ENCODE measurements around the gene CDC14A.
A peak's percentile ranks its signal among the peaks of the same experiment; 100 is the strongest.

- TF ChIP-seq CTCF (IDR thresholded peaks at IDR 0.05; ENCODE audit: poor library complexity, severe bottlenecking), result peak; percentile 61
- no peak for TF ChIP-seq POLR2AphosphoS5 (IDR thresholded peaks at IDR 0.05)
- TF ChIP-seq EP300 (conservative IDR thresholded peaks at IDR 0.05; ENCODE audit: poor library complexity, severe bottlenecking), result no peak
- no peak for TF ChIP-seq TAF1 (IDR thresholded peaks at IDR 0.05; ENCODE audit: low read depth)
- no peak for TF ChIP-seq EZH2 (IDR thresholded peaks at IDR 0.05; ENCODE audit: borderline replicate concordance, insufficient read depth, low read length, poor library complexity, severe bottlenecking)
- no peak for TF ChIP-seq REST (IDR thresholded peaks at IDR 0.05; ENCODE audit: borderline replicate concordance)
- no peak for TF ChIP-seq RAD21 (conservative IDR thresholded peaks at IDR 0.05)
- peak; percentile 54 for TF ChIP-seq MXI1 (conservative IDR thresholded peaks at IDR 0.05; ENCODE audit: poor library complexity, severe bottlenecking)
- peak; percentile 38 for TF ChIP-seq SMC3 (conservative IDR thresholded peaks at IDR 0.05; ENCODE audit: poor library complexity)
Observed at GRCh38 chr1:100538913-100539835, 186.9 kb downstream of the CDC14A start.
